GM18870 (cell line): ENCODE data around the gene PIGS.

ENCODE experiments used
- ATAC-seq: cut with Tn5 transposase; IDR thresholded peaks from one replicate; pipeline ENCODE4 v1.9.1; 2021; ENCODE audit warnings: moderate library complexity; ENCODE audit not compliant: unreplicated experiment

PIGS gene

GRCh38 chr17:28551421-28552175 is 19.7 kb downstream of the PIGS start:
- ATAC-seq, result no peak

- no peak for ATAC-seq
Observed at GRCh38 chr17:28550858-28551257, 20.5 kb downstream of the PIGS start.

GRCh38 chr17:28549236-28550132 is 21.8 kb downstream of the PIGS start:
- no peak for ATAC-seq

- no peak for ATAC-seq
Observed at GRCh38 chr17:28548417-28549130, 22.8 kb downstream of the PIGS start.

- no peak for ATAC-seq
Observed at GRCh38 chr17:28547623-28548416, 23.5 kb downstream of the PIGS start.

GRCh38 chr17:28547096-28547622 is 24.2 kb downstream of the PIGS start:
- ATAC-seq, result no peak

GRCh38 chr17:28545787-28546415 is 25.4 kb downstream of the PIGS start:
- ATAC-seq, result no peak

- ATAC-seq, result no peak
Observed at GRCh38 chr17:28545141-28545503, 26.2 kb downstream of the PIGS start.

- ATAC-seq, result no peak
Observed at GRCh38 chr17:28544402-28545140, 26.8 kb downstream of the PIGS start.

- no peak for ATAC-seq
Observed at GRCh38 chr17:28541439-28541838, 29.9 kb downstream of the PIGS start.

GRCh38 chr17:28540231-28540630 is 31.1 kb downstream of the PIGS start:
- ATAC-seq, result no peak

GRCh38 chr17:28538296-28538895 is 32.9 kb downstream of the PIGS start:
- no peak for ATAC-seq

- ATAC-seq, result no peak
Observed at GRCh38 chr17:28537219-28537610, 34.1 kb downstream of the PIGS start.

- no peak for ATAC-seq
Observed at GRCh38 chr17:28536532-28537218, 34.6 kb downstream of the PIGS start.

- ATAC-seq, result no peak
Observed at GRCh38 chr17:28534740-28535375, 36.5 kb downstream of the PIGS start.

GRCh38 chr17:28533091-28533807 is 38.1 kb downstream of the PIGS start:
- ATAC-seq, result no peak
